Lower lobe of right lung (tissue), 2 donors: ENCODE results near the gene CCDC74A. TPM values are rescaled to one million over a fixed set of nuclear protein-coding genes. Genes with fewer than 3 reads are reported as not detected.
"Not testable (repeated sequence)": the region's sequence is repeated elsewhere in the genome, so short reads cannot be mapped to it uniquely, and the experiment has no call there.

Experiments used
- ATAC-seq, 2 donors: fragments of 200-7000 bp; cut with Tn5 transposase; one replicate each; pipeline ENCODE4 v1.9.1; 2020 to 2022; ENCODE audit warnings: mild to moderate bottlenecking in 2 of 2, moderate library complexity in 2 of 2
- DNase-seq: peaks from one replicate; pipeline ENCODE4 v3.0.0-alpha.2; 2020
- H3K27ac ChIP-seq: fragments of 200-600 bp; one replicate; pipeline ENCODE4 v1.8.0; 2022
- H3K27me3 ChIP-seq: fragments of 200-600 bp; one replicate; pipeline ENCODE4 v1.8.0; 2022; ENCODE audit warnings: low read depth
- H3K36me3 ChIP-seq: fragments of 200-600 bp; one replicate; pipeline ENCODE4 v1.8.0; 2022; ENCODE audit warnings: mild to moderate bottlenecking
- H3K4me1 ChIP-seq: fragments of 200-600 bp; one replicate; pipeline ENCODE4 v1.8.0; 2022
- H3K4me3 ChIP-seq: fragments of 200-600 bp; one replicate; pipeline ENCODE4 v1.8.0; 2022; ENCODE audit warnings: mild to moderate bottlenecking
- H3K9me3 ChIP-seq: fragments of 200-600 bp; one replicate; pipeline ENCODE4 v1.8.0; 2022
- CTCF ChIP-seq: fragments of 200-600 bp; IDR thresholded peaks from one replicate; pipeline ENCODE4 v1.8.0; 2022; ENCODE audit warnings: antibody characterized with exemption, mild to moderate bottlenecking
- intact Hi-C: fragments of 100-400 bp; cut with DNase I; formaldehyde crosslinking; loops from one replicate; pipeline ENCODE4 v1.11.0; 2022
- total RNA-seq: library from RNA; stranded (reverse); fragmentation: NEBNext Ultra II Directional; extraction: Animal tissue kit (Norgen Biotek cat#: 25700); gene quantifications from one replicate; pipeline ENCODE4 v1.2.1, GENCODE V29; 2021
- donor health status: DM: no; HTN: yes; CAD: no; lungs with severe emphysema.

CCDC74A gene
- total RNA-seq, 1 donor from 2014 or later = 4.9 TPM

GRCh38 chr2:131517106-131517831 lies 10.4 kb upstream of the CCDC74A start:
- Histone ChIP-seq H3K36me3 (peaks cover 49% of the 10 kb centered on the region), H3K27ac (no peak overlapping the region), H3K4me3 (no peak overlapping the region), H3K4me1 (no peaks in the 10 kb centered on the region), H3K27me3 (no peaks in the 10 kb centered on the region), H3K9me3 (no peaks in the 10 kb centered on the region)
- TF ChIP-seq CTCF = no peak
- intact Hi-C loops = no loop called here
- DNase-seq = no peak
- no peak for ATAC-seq

- ATAC-seq, DNase-seq, intact Hi-C loops: not testable (repeated sequence)
Measured at GRCh38 chr2:131517856-131518255, 9.8 kb upstream of the CCDC74A start.

GRCh38 chr2:131518531-131518930 lies 9.2 kb upstream of the CCDC74A start:
- H3K4me1 ChIP-seq, ATAC-seq: not testable (repeated sequence)
- peaks cover 40% of the 10 kb centered on the region for H3K36me3 ChIP-seq

More at GRCh38 chr2:131517856-131518255, 9.8 kb upstream of the CCDC74A start:
- H3K4me1 ChIP-seq, H3K9me3 ChIP-seq, H3K4me3 ChIP-seq, H3K27ac ChIP-seq, H3K27me3 ChIP-seq: not testable (repeated sequence)
- peaks cover 44% of the 10 kb centered on the region for H3K36me3 ChIP-seq

GRCh38 chr2:131519466-131519865 lies 8.2 kb upstream of the CCDC74A start:
- Histone ChIP-seq H3K9me3 (no peaks in the 10 kb centered on the region), H3K27me3 (no peaks in the 10 kb centered on the region), H3K4me3 (no peak overlapping the region), H3K4me1 (no peaks in the 10 kb centered on the region), H3K36me3 (peaks cover 34% of the 10 kb centered on the region), H3K27ac (no peak overlapping the region)
- DNase-seq = no peak
- no peak for TF ChIP-seq CTCF
- ATAC-seq = no peak
- intact Hi-C loops = no loop called here

More at GRCh38 chr2:131518531-131518930, 9.2 kb upstream of the CCDC74A start:
- H3K27me3 ChIP-seq, H3K9me3 ChIP-seq, DNase-seq, H3K27ac ChIP-seq, H3K4me3 ChIP-seq, intact Hi-C loops: not testable (repeated sequence)

- H3K4me1 ChIP-seq, H3K4me3 ChIP-seq, H3K9me3 ChIP-seq, ATAC-seq, DNase-seq, intact Hi-C loops, H3K27ac ChIP-seq, H3K27me3 ChIP-seq: not testable (repeated sequence)
- H3K36me3 ChIP-seq = peaks cover 34% of the 10 kb centered on the region
Measured at GRCh38 chr2:131519871-131520470, 7.7 kb upstream of the CCDC74A start.

GRCh38 chr2:131520526-131520925 lies 7.2 kb upstream of the CCDC74A start:
- TF ChIP-seq CTCF = no peak
- no peak overlapping the region for H3K4me3 ChIP-seq
- DNase-seq = no peak
- H3K4me1 ChIP-seq = no peaks in the 10 kb centered on the region
- H3K27me3 ChIP-seq = no peaks in the 10 kb centered on the region
- H3K27ac ChIP-seq = no peak overlapping the region
- H3K9me3 ChIP-seq = no peaks in the 10 kb centered on the region
- intact Hi-C loops = no loop called here
- no peak for ATAC-seq
- peaks cover 34% of the 10 kb centered on the region for H3K36me3 ChIP-seq

GRCh38 chr2:131521524-131521923 lies 6.2 kb upstream of the CCDC74A start:
- H3K9me3 ChIP-seq, H3K27me3 ChIP-seq, H3K4me3 ChIP-seq, intact Hi-C loops, ATAC-seq, DNase-seq, H3K27ac ChIP-seq, H3K4me1 ChIP-seq: not testable (repeated sequence)
- peaks cover 34% of the 10 kb centered on the region for H3K36me3 ChIP-seq
